Measurements from ENCODE around the gene SEC24D. TPM values are rescaled to one million over a fixed set of nuclear protein-coding genes. Genes with fewer than 3 reads are reported as not detected.
A peak's percentile ranks its signal among the peaks of the same experiment; 100 is the strongest.

The SEC24D gene
- total and polyA plus RNA-seq, 5 donors from 2014 or later, result 15.9 to 38.3 (median 16.2) TPM

GRCh38 chr4:118683513-118683912 lies 152.4 kb downstream of the SEC24D start:
- H3K36me3 Mint-ChIP-seq, result peaks cover 6% of the 10 kb centered on the region
- H3K4me1 Mint-ChIP-seq, result peaks cover 9 to 32% (median 25%) of the 10 kb centered on the region in 4 donors
- peak overlapping the region in 3 of 4 donors; percentile 33 to 85 (median 85) for H3K4me3 Mint-ChIP-seq
- ATAC-seq (ENCODE audit: low read depth in 2 of 2) (no peak), DNase-seq (peak in 1 of 3 donors; percentile 12)
- H3K27ac Mint-ChIP-seq, result no peak overlapping the region
- Histone ChIP-seq H3K27me3 (ENCODE audit: control insufficient read depth, insufficient read depth, low read length) (no peaks in the 10 kb centered on the region), H3K4me1 (ENCODE audit: control insufficient read depth, insufficient read depth, low read length, poor library complexity, severe bottlenecking) (peaks cover 19% of the 10 kb centered on the region), H3K4me3 (ENCODE audit: low read depth, low read length) (peak overlapping the region; percentile 7), H3K9me3 (ENCODE audit: control insufficient read depth in 2 of 2, low read length in 2 of 2) (no peaks in the 10 kb centered on the region), H3K27ac (ENCODE audit: insufficient read depth, low read length, poor library complexity, severe bottlenecking) (no peak overlapping the region), H3K36me3 (ENCODE audit: control insufficient read depth, insufficient read depth, low read length) (peaks cover 6% of the 10 kb centered on the region)
- peaks cover 0 to 2% (median 0%) of the 10 kb centered on the region in 7 donors for H3K9me3 Mint-ChIP-seq
- peaks cover 12% of the 10 kb centered on the region for H3K27me3 Mint-ChIP-seq

GRCh38 chr4:118682928-118683327 lies 153.0 kb downstream of the SEC24D start:
- peaks cover 0 to 2% (median 0%) of the 10 kb centered on the region in 7 donors for H3K9me3 Mint-ChIP-seq
- peaks cover 12% of the 10 kb centered on the region for H3K27me3 Mint-ChIP-seq
- H3K9me3 ChIP-seq (ENCODE audit: control insufficient read depth in 2 of 2, low read length in 2 of 2), result no peaks in the 10 kb centered on the region
- H3K4me1 ChIP-seq (ENCODE audit: control insufficient read depth, insufficient read depth, low read length, poor library complexity, severe bottlenecking), result peaks cover 19% of the 10 kb centered on the region
- peak overlapping the region in 2 of 4 donors; percentile 85 for H3K4me3 Mint-ChIP-seq
- no peaks in the 10 kb centered on the region for H3K27me3 ChIP-seq (ENCODE audit: control insufficient read depth, insufficient read depth, low read length)
- no peaks in the 10 kb centered on the region for H3K36me3 ChIP-seq (ENCODE audit: control insufficient read depth, insufficient read depth, low read length)
- peaks cover 6% of the 10 kb centered on the region for H3K36me3 Mint-ChIP-seq
- no peak overlapping the region for H3K4me3 ChIP-seq (ENCODE audit: low read depth, low read length)
- DNase-seq, result peak in 1 of 3 donors; percentile 12
- no peak overlapping the region for H3K27ac ChIP-seq (ENCODE audit: insufficient read depth, low read length, poor library complexity, severe bottlenecking)
- H3K27ac Mint-ChIP-seq, result no peak overlapping the region
- H3K4me1 Mint-ChIP-seq, result peaks cover 9 to 32% (median 25%) of the 10 kb centered on the region in 4 donors
- ATAC-seq (ENCODE audit: low read depth in 2 of 2), result no peak

- Histone ChIP-seq H3K4me3 (ENCODE audit: low read depth, low read length) (no peak overlapping the region), H3K27me3 (ENCODE audit: control insufficient read depth, insufficient read depth, low read length) (no peaks in the 10 kb centered on the region), H3K9me3 (ENCODE audit: control insufficient read depth in 2 of 2, low read length in 2 of 2) (no peaks in the 10 kb centered on the region), H3K36me3 (ENCODE audit: control insufficient read depth, insufficient read depth, low read length) (no peaks in the 10 kb centered on the region), H3K27ac (ENCODE audit: insufficient read depth, low read length, poor library complexity, severe bottlenecking) (no peak overlapping the region), H3K4me1 (ENCODE audit: control insufficient read depth, insufficient read depth, low read length, poor library complexity, severe bottlenecking) (no peaks in the 10 kb centered on the region)
- peak overlapping the region in 1 of 4 donors; percentile 24 for H3K4me3 Mint-ChIP-seq
- H3K27ac Mint-ChIP-seq, result no peak overlapping the region
- ATAC-seq (ENCODE audit: low read depth in 2 of 2), result no peak
- no peak for DNase-seq
- H3K4me1 Mint-ChIP-seq, result peaks cover 4 to 12% (median 7%) of the 10 kb centered on the region in 4 donors
- peaks cover 3% of the 10 kb centered on the region for H3K36me3 Mint-ChIP-seq
- H3K9me3 Mint-ChIP-seq, result peaks cover 0 to 2% (median 0%) of the 10 kb centered on the region in 7 donors
- H3K27me3 Mint-ChIP-seq, result peaks cover 12% of the 10 kb centered on the region
These were observed 155.1 kb downstream of the SEC24D start for GRCh38 chr4:118680808-118681207.

- Histone ChIP-seq H3K27me3 (ENCODE audit: control insufficient read depth, insufficient read depth, low read length) (no peaks in the 10 kb centered on the region), H3K36me3 (ENCODE audit: control insufficient read depth, insufficient read depth, low read length) (no peaks in the 10 kb centered on the region), H3K4me1 (ENCODE audit: control insufficient read depth, insufficient read depth, low read length, poor library complexity, severe bottlenecking) (no peaks in the 10 kb centered on the region), H3K4me3 (ENCODE audit: low read depth, low read length) (no peak overlapping the region), H3K27ac (ENCODE audit: insufficient read depth, low read length, poor library complexity, severe bottlenecking) (no peak overlapping the region), H3K9me3 (ENCODE audit: control insufficient read depth in 2 of 2, low read length in 2 of 2) (no peaks in the 10 kb centered on the region)
- ATAC-seq (ENCODE audit: low read depth in 2 of 2) (no peak), DNase-seq (no peak)
- Mint-ChIP-seq H3K9me3 (no peaks in the 10 kb centered on the region), H3K27ac (no peak overlapping the region), H3K27me3 (peaks cover 6% of the 10 kb centered on the region), H3K36me3 (no peaks in the 10 kb centered on the region), H3K4me1 (no peaks in the 10 kb centered on the region), H3K4me3 (no peak overlapping the region)
These were observed 159.8 kb downstream of the SEC24D start for GRCh38 chr4:118676128-118676527.

Other genes starting within 250 kb of the SEC24D start
- gene METTL14, start 150.7 kb downstream of the SEC24D start, total RNA-seq, result 52.3 TPM
- 10 to 100 TPM; 36.4 to 46.9 (median 40.1) TPM for gene METTL14, start 150.7 kb downstream of the SEC24D start, polyA plus RNA-seq
- gene SYNPO2, start 52.7 kb upstream of the SEC24D start, total RNA-seq, result 0.35 TPM
- gene SYNPO2, start 52.7 kb upstream of the SEC24D start, polyA plus RNA-seq, result under 1 TPM; 0.13 to 0.28 (median 0.25) TPM